Dedifferentiated amniotic fluid mesenchymal stem cell (primary cell): ENCODE results near the gene TCP11.
A peak's percentile ranks its signal among the peaks of the same experiment; 100 is the strongest.
"Not testable (repeated sequence)": the region's sequence is repeated elsewhere in the genome, so short reads cannot be mapped to it uniquely, and the experiment has no call there.

Experiments
- DNase-seq: peaks from one replicate; pipeline ENCODE4 v3.0.0-alpha.2; 2016; ENCODE audit errors: extremely low spot score

Gene TCP11

GRCh38 chr6:35146453-35146852, 5.3 kb upstream of the TCP11 start:
- peak; percentile 25 for DNase-seq

DNA sequence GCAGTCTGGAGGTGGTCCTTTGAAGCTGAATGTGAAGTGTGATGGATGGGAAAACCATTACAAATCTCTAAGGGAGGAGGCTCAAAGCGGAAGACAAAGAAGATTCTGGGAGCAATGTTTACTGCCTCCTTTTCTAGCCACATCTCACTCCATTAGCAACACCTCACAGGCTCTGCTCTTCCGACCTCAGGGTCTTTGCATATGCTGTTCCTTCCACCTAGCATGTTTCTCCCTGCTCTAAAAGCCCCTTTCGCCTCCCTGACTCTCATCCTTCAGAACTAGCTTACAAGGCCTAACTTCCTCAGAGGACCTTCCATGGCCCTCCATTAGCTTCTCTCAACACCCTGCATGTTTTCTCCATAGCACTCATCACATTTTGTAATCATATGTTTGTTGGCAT, 4.6 kb upstream of the TCP11 start:
- DNase-seq: no peak

GRCh38 chr6:35142588-35143569, 1.7 kb upstream of the TCP11 start:
- DNase-seq: peak; percentile 25

DNA sequence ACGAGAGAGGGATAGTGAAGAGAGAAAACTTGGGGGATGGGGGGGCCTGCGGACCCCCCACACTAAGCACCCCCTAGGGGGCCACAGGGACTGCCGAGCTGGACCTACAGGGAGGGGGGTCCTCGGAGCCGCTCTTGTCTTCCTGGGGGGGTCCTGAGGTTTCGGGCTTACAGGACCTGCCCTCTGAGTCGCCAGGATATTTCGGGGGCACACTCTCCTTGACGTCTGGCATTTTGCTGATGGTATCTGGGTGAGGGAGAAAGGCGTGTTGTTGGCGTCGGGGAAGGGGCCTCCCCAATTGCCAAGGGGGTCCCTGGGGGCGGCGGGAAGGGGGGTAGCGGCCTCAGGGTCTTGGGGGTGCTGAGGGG, 516 bp downstream of the TCP11 start:
- no peak for DNase-seq

DNA sequence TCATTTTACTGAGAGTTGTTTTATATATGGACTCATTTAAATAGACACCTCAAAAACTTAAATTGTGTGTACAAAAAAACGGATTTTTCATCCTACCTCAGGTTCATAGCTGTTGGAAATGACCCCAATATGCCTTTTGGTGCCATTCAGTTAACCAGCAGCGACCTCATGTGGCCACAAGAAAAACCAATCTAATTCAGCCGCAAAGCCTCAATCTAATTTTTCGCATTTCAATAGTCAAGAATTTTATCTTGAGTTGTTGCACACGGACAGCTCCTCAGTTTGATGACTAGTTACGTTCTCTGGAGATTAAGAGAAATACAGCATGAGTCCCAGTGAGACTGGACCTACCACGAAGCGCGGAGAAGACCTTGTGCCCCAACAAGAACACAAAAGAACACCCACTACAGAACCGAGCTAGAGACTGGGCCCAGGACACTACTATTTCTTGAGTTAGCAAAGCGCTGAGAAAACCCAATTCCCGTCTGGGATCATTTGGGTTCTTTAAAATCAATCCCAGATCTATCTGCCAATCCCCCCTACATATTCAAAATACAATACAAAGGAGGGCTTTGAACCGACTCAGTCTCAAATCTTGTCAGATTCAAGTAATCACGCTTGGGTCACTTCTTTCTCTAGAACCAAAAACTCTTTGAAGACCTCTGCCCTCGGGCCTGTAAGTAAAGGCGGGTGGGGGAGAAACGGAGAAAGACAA, 1.1 kb downstream of the TCP11 start:
- peak; percentile 62 for DNase-seq

DNA sequence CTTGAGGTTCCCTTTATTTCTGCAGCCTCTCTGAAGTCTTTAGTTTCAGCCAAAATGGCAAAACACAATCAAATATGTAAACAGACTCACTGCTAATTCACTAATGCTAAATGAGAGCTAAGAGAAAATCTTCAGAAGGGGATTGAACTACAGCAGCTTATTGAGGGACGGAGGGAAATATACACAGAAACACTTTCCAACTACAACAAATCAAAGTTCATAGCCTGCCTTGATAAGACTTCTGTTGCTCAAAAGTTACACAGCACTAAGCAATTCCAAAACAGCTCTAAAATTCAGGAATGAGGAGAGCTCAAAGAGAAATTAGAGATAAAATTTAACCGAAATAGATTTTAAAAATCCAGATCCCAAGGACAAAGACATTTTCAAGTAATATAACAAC, 1.7 kb downstream of the TCP11 start:
- DNase-seq: no peak

DNA sequence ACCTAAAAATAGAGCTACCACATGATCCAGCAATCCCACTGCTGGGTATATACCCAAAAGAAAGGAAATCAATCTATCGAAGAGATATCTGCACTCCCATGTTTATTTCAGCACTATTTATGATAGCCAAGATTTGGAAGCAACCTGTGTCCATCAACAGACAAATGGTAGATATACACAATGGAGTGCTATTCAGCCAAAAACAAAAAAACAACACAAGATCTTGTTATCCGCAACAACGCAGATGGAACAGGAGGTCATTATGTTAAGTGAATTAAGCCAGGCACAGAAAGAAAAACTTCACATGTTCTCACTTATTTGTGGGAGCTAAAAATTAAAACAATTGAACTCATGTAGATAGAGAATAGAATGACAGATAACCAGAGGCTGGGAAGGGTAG, 2.9 kb downstream of the TCP11 start:
- not testable (repeated sequence) for DNase-seq

DNA sequence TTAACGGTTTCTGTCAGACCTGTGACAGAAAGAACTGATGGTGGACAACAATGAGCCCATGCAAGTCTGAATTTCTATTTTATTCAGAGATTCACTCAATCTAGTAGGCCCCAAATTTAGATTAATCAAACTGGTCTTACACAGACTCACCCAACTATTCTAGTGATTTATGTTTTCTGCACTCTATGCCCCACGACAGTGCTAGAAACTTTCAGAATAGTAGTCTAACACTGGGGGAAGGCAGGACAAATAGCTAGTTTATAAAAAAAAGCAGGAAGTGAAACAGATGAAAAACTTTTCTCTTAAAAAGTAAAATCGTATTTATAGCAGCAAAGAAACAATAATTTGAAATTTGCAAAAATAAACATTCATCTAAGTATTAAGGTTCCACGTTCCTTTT, 5.0 kb downstream of the TCP11 start:
- no peak for DNase-seq

- DNase-seq: peak; percentile 26
These were observed 12.6 kb downstream of the TCP11 start for GRCh38 chr6:35128496-35128895.

GRCh38 chr6:35128042-35128441, 13.1 kb downstream of the TCP11 start:
- DNase-seq: no peak

DNA sequence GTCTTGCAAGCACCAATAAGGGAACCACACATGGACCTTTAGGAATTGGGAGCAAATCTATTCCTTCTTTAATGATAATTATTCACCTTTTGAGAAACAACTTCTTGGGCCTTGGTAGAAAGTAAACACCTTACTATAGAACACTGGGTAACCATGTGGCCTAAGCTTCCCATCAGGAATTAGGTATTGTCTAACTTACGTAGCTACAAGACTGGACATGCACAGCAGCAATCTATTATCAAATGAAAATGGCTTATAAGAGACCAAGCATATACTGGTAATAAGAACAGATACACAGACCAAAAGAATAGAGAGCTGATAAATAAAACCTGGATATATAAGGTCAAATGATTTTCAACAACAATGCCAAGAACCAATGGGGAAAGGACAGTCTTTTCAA, 16.8 kb downstream of the TCP11 start:
- DNase-seq: no peak

DNA sequence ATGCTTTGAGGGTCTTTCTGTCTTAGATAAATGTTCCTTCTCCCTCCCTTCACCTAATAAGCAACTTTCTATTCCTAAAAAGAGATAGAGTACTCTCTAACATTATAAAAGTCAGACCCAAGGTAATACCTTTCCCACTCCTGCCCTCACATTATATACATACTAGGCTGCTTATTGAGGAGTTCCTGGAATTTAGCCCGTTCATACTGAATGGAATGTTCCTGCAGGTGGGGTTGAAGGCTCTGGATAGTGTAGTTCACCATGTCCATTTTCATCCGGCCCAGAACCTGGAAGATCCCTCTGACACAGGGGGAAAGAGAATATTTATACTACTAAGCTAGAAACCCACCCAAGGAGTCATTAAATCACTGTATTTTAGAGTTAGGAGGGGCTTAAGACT, 20.4 kb downstream of the TCP11 start:
- no peak for DNase-seq

GRCh38 chr6:35108309-35108885, 32.7 kb downstream of the TCP11 start:
- no peak for DNase-seq

DNA sequence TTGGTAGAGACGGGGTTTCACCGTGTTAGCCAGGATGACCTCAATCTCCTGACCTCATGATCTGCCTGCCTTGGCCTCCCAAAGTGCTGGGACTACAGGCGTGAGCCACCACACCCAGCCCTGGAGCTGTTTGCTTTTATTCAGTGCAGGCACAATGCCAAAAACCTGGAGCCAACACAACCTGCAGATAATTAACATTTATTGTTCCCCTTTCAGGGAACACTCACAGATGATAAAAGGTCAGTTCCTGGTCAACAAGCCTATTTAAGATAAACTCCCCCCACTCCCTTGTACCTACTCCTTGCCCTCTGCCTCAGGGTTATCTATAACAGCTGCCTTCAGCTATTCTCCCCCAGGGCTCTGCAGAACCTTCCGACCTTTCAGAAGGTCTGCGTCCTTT, 33.4 kb downstream of the TCP11 start:
- DNase-seq: not testable (repeated sequence)

GRCh38 chr6:35107208-35107607, 33.9 kb downstream of the TCP11 start:
- not testable (repeated sequence) for DNase-seq

- not testable (repeated sequence) for DNase-seq
These were observed 35.1 kb downstream of the TCP11 start for GRCh38 chr6:35106061-35106460.

DNA sequence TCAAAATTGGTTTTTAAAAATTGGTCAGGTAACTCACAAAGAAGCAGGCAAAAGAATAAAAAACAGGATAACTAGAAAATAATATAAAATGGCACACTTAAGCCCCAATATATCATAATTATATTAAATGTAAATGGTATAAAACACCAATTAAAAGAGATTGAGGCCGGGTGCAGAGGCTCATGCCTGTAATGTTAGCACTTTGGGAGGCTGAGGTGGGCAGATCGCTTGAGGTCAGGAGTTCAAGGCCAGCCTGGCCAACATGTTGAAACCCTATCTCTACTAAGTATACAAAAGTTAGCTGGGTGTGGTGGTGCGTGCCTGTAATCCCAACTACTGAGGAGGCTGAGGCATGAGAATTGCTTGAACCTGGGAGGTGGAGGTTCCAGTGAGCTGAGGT, 36.1 kb downstream of the TCP11 start:
- DNase-seq: no peak

- no peak for DNase-seq
These were observed 42.0 kb downstream of the TCP11 start for GRCh38 chr6:35099116-35099515.

DNA sequence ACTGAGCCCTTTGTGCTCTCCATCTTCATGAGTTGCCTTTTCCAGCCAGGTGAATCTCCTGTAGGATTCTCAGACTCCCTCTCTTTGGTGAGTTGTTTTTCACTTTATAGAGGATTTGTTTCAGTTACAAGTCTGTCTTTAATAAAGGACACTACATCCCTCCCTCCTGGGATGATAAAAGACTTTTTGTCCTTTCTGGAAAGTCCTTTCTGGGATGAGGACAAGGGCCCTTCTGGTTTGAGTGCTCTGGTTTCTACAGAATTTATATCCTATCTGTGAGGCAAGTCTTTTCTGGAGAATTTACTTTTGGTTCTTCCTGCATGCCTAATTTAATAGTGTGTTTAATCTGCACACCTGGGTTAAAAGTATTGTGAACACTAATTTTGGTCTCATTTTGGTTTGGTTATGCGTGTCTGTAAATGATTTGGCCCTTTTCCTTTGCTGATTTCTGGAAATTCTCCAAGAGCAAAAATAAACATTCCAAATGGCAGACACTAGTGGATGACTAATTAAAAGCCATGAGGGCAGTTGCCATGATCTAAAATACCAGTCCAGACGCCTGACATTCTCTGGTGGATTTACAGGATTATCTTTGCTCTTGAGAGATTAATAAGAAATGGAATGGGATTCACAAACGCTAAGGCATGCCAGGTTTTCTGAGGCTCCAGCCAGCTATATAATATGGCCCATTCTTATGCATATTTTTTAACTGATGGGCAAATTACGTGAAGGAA, 44.8 kb downstream of the TCP11 start:
- DNase-seq: peak; percentile 56

DNA sequence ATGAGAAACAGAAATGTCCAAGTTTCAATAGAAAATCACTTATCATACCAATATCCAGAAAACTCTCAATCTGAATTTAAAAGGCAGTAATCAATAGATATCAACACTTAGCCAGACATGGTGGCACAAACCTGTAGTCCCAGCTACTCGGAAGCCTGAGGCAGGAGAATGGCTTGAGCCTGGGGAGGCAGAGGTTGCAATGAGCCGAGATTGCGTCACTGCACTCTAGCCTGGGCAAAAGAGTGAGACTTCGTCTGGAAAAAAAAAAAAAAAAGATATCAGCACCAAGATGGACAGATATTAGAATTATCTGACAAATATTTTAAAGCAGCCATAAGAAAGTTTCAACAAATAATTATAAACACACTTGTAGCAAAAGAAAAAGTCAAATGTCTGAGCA, 47.0 kb downstream of the TCP11 start:
- no peak for DNase-seq

GRCh38 chr6:35093783-35094182, 47.4 kb downstream of the TCP11 start:
- no peak for DNase-seq

- DNase-seq: peak; percentile 56
These were observed 48.1 kb downstream of the TCP11 start for GRCh38 chr6:35093118-35093445.
